HepG2 (cell line): ENCODE data around the gene CAPN15. TPM values are rescaled to one million over a fixed set of nuclear protein-coding genes. Genes with fewer than 3 reads are reported as not detected.

ENCODE experiments used
- ATAC-seq: fragments of 200-7000 bp; cut with Tn5 transposase; 3 replicates; pipeline ENCODE4 v1.9.1; 2020; ENCODE audit warnings: mild to moderate bottlenecking, moderate library complexity
- BruUV-seq: library from RNA; stranded (reverse); fragments of 400-500 nt; replicated peaks from 2 replicates; lab custom pipeline; 2021; lab: Mats Ljungman, UMichigan
- CTCF ChIA-PET: fragments of 300-600 bp; formaldehyde crosslinking; extraction: SDS; loops from one replicate; lab custom pipeline; 2021; ENCODE audit warnings: low total read pairs, inconsistent platforms, low intra/inter-chr PET ratio; lab: Yijun Ruan, JAX
- POLR2A ChIA-PET: fragments of 350-600 bp; sonication (Branson Sonifier 250); formaldehyde crosslinking; loops from one replicate; lab custom pipeline; 2020; ENCODE audit warnings: antibody characterized with exemption, inconsistent platforms; lab: Yijun Ruan, JAX
- DNase-seq: peaks from one replicate; pipeline ENCODE4 v3.0.0-alpha.2; 2015; ENCODE audit warnings: low spot score
- FAIRE-seq: peaks from 3 replicates; lab custom pipeline; 2011; peaks lifted over from hg19 to GRCh38; lab: Jason Lieb, UNC
- H2AFZ ChIP-seq: one replicate; pipeline ENCODE4 v1.6.1; 2011; ENCODE audit warnings: low read length, inconsistent platforms
- H3K27ac ChIP-seq: fragments of 300-600 bp; 3 replicates; pipeline ENCODE4 v1.8.0; 2011; ENCODE audit warnings: mixed run types, mild to moderate bottlenecking, mixed read lengths, low read length, inconsistent platforms; ENCODE audit not compliant: insufficient read depth; ENCODE audit errors: extremely low read length
- H3K27me3 ChIP-seq, 2 experiments: fragments of 200-600 bp in 1 of 2; 2 replicates in 1 of 2; 3 replicates in 1 of 2; pipeline versions ENCODE4 v1.6.0 to v1.8.0; 2011; ENCODE audit warnings: low read length in 2 of 2, mild to moderate bottlenecking in 2 of 2, moderate library complexity in 2 of 2, inconsistent platforms in 1 of 2; ENCODE audit not compliant: insufficient read depth in 2 of 2, control insufficient read depth in 1 of 2
- H3K36me3 ChIP-seq, 2 experiments: fragments of 200-600 bp in 1 of 2; replicated peaks in 1 of 2; 2 replicates in 1 of 2; 3 replicates in 1 of 2; pipeline versions ENCODE4 v1.5.1 to v1.8.0; 2011; ENCODE audit warnings: low read length in 2 of 2, inconsistent platforms in 1 of 2; ENCODE audit not compliant: insufficient read depth in 2 of 2, control insufficient read depth in 1 of 2
- H3K4me1 ChIP-seq: 2 replicates; pipeline ENCODE4 v1.5.1; 2012; ENCODE audit warnings: low read length, inconsistent platforms; ENCODE audit not compliant: insufficient read depth
- H3K4me2 ChIP-seq: 2 replicates; pipeline ENCODE4 v1.6.0; 2011; ENCODE audit warnings: low read depth, low read length, inconsistent platforms
- H3K4me3 ChIP-seq, 3 experiments: fragments of 200-600 bp in 1 of 3; sonication (generic), shearing (Covaris generic) in 1 of 3; replicated peaks in 1 of 3; 2 replicates each; pipeline ENCODE4 v1.5.1; 2011 to 2016; ENCODE audit warnings: low read length in 3 of 3, inconsistent platforms in 2 of 3, low read depth in 2 of 3, mild to moderate bottlenecking in 2 of 3, control low read depth in 1 of 3, mixed read lengths in 1 of 3; ENCODE audit not compliant: insufficient read depth in 1 of 3
- H3K79me2 ChIP-seq: one replicate; pipeline ENCODE4 v1.6.1; 2011; ENCODE audit warnings: low read length, inconsistent platforms; ENCODE audit not compliant: insufficient read depth
- H3K9ac ChIP-seq: 2 replicates; pipeline ENCODE4 v1.6.0; 2011; ENCODE audit warnings: mild to moderate bottlenecking, low read depth, low read length, inconsistent platforms; ENCODE audit not compliant: insufficient read depth
- H3K9me3 ChIP-seq: 2 replicates; pipeline ENCODE4 v1.5.1; 2012; ENCODE audit warnings: mild to moderate bottlenecking, low read length
- H4K20me1 ChIP-seq: 2 replicates; pipeline ENCODE4 v1.6.0; 2011; ENCODE audit warnings: inconsistent platforms, mild to moderate bottlenecking, low read length, moderate library complexity; ENCODE audit not compliant: insufficient read depth
- BRCA1 ChIP-seq: sonication (generic); formaldehyde crosslinking; IDR thresholded peaks from 2 replicates; pipeline ENCODE4 v1.4.0; 2020; ENCODE audit warnings: missing genetic modification reagents
- GABPA ChIP-seq, 2 experiments: IDR thresholded peaks; 2 replicates each; pipeline ENCODE4 v1.6.1; 2011 to 2016; ENCODE audit warnings: low read depth in 2 of 2, low read length in 1 of 2, missing biosample characterization in 1 of 2, missing genetic modification characterization in 1 of 2
- HDAC2 ChIP-seq: sonication (generic); formaldehyde crosslinking; IDR thresholded peaks from 2 replicates; pipeline ENCODE4 v1.4.0; 2020; ENCODE audit warnings: missing genetic modification reagents
- KDM2A ChIP-seq: sonication (generic); formaldehyde crosslinking; IDR thresholded peaks from 2 replicates; pipeline ENCODE4 v1.4.0; 2020; ENCODE audit warnings: low read depth, missing genetic modification reagents, borderline replicate concordance
- RNF2 ChIP-seq: fragments of 450-650 bp; conservative IDR thresholded peaks from 2 replicates; pipeline ENCODE4 v1.6.1; 2016; ENCODE audit warnings: low read depth
- SMARCC2 ChIP-seq: fragments of 450-650 bp; IDR thresholded peaks from 2 replicates; pipeline ENCODE4 v1.6.1; 2017; ENCODE audit warnings: antibody characterized with exemption, mild to moderate bottlenecking
- ZNF121 ChIP-seq: sonication (generic); formaldehyde crosslinking; IDR thresholded peaks from 2 replicates; pipeline ENCODE4 v1.5.0; 2020; ENCODE audit warnings: mild to moderate bottlenecking, missing genetic modification reagents
- ZNF33A ChIP-seq: sonication (generic); formaldehyde crosslinking; IDR thresholded peaks from 2 replicates; pipeline ENCODE4 v1.5.1; 2020; ENCODE audit warnings: missing genetic modification reagents, mild to moderate bottlenecking, moderate library complexity, borderline replicate concordance
- ZNF570 ChIP-seq: sonication (generic); formaldehyde crosslinking; IDR thresholded peaks from 2 replicates; pipeline ENCODE4 v1.4.0; 2020; ENCODE audit warnings: mild to moderate bottlenecking, missing genetic modification reagents, borderline replicate concordance
- WGBS: methylation state at CpG from one replicate; pipeline ENCODE4 v1.1.6; 2017; ENCODE audit warnings: low lambda C conversion rate; 5-methylcytosine and 5-hydroxymethylcytosine counted together
- in situ Hi-C: cut with HindIII; loops from 2 replicates; pipeline ENCODE4 v1.10.0; 2017; ENCODE audit warnings: low pct_unique_long_range_greater_than_20kb; ENCODE audit not compliant: extremely low pct_ligation_motif_present
- intact Hi-C: fragments of 100-400 bp; cut with micrococcal nuclease; formaldehyde crosslinking; loops from one replicate; pipeline ENCODE4 v1.10.0; 2022; ENCODE audit not compliant: unreplicated experiment
- polyA plus RNA-seq, 8 experiments: library from polyadenylated mRNA; depleted of rRNA in 3 of 8; stranded (reverse) in 7 of 8; unstranded in 1 of 8; fragments of >200 nt; fragmentation: Illumina TruSeq in 4 of 8; extraction: Trizol in 4 of 8; gene quantifications; 2 replicates each; pipeline versions ENCODE4 v1.2.1 to v1.2.3, GENCODE V29; 2011 to 2016; ENCODE audit warnings: low read depth in 4 of 8, missing spikeins in 1 of 8, mixed read lengths in 1 of 8; ENCODE audit not compliant: insufficient read depth in 1 of 8
- total RNA-seq, 5 experiments: library from RNA; depleted of rRNA; stranded (reverse); fragments of >200 nt; fragmentation: Illumina TruSeq; extraction: Trizol; gene quantifications; 2 replicates each; pipeline ENCODE4 v1.2.3, GENCODE V29; 2016; ENCODE audit warnings: low read depth in 1 of 5
- TF ChIP-seq, protein P1 (sequence below): sonication (generic); formaldehyde crosslinking; IDR thresholded peaks from 2 replicates; pipeline ENCODE4 v1.4.0; 2020; ENCODE audit warnings: missing genetic modification reagents, borderline replicate concordance
- TF ChIP-seq, protein P2 (sequence below): sonication (generic); formaldehyde crosslinking; IDR thresholded peaks from 2 replicates; pipeline ENCODE4 v1.4.0; 2020; ENCODE audit warnings: low read depth, missing genetic modification reagents

Gene CAPN15
- total and polyA plus RNA-seq, 2 of the 13 experiments (the other 11 are each of a cell fraction or from before 2014, with no cell fraction given): 14.9 to 24.5 TPM

DNA sequence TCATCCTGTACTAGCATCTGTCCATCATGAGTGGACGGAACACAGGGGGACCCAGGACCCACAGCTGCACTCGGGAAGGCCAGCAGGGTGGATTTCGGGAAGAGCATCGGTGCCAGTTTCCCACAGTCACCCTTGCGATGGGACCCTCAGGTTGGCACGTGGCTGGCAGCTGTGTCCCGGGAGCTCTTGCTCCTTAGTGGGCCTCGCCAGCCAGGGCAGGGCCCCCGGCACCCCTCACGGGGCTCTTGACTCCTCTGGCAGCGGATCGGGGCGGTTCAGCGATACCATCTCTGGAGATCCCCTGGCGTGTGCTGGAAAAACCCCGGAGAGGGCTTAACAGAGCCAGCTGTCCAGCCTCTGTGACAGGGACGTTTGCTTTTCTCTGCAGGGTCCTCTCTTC, 9.2 kb downstream of the CAPN15 start:
- in situ Hi-C loops: no loop called here
- FAIRE-seq: no peak
- H3K9me3 ChIP-seq: no peaks in the 10 kb centered on the region
- H3K27ac ChIP-seq: no peak overlapping the region
- peaks cover 62% of the 10 kb centered on the region for H3K79me2 ChIP-seq
- POLR2A ChIA-PET: interaction anchor here (1.3 kb wide), 1 partner anchor 184 kb away, joined by 3 read pairs; the partner anchor contains the start of gene ANTKMT
- H3K9ac ChIP-seq: no peak overlapping the region
- H2AFZ ChIP-seq: no peak overlapping the region
- BruUV-seq: no TSS peak
- intact Hi-C loops: no loop called here
- H3K27me3 ChIP-seq: no peaks in the 10 kb centered on the region
- ATAC-seq: no peak
- CTCF ChIA-PET: no interaction called here
- 93% methylated on average over 7 of the region's 17 CpGs for WGBS
- DNase-seq: no peak
- no peak overlapping the region for H3K4me3 ChIP-seq
- H3K36me3 ChIP-seq: peaks cover 13 to 19% of the 10 kb centered on the region in 2 experiments; a peak in 4 of 5 replicates
- no peak overlapping the region for H3K4me2 ChIP-seq
- TF ChIP-seq BRCA1 (CRISPR knock-in tag) (no peak), RNF2 (no peak), ZNF121 (CRISPR knock-in tag) (no peak), HDAC2 (CRISPR knock-in tag) (no peak), ZNF33A (CRISPR knock-in tag) (no peak), GABPA (IDR thresholded peaks at IDR 0.05; ENCODE audit: low read depth, low read length) (no peak), GABPA (CRISPR knock-in tag; IDR thresholded peaks at IDR 0.05; ENCODE audit: low read depth) (no peak), KDM2A (CRISPR knock-in tag) (no peak), SMARCC2 (no peak), ZNF570 (CRISPR knock-in tag) (no peak)
- TF ChIP-seq, protein P1, sequence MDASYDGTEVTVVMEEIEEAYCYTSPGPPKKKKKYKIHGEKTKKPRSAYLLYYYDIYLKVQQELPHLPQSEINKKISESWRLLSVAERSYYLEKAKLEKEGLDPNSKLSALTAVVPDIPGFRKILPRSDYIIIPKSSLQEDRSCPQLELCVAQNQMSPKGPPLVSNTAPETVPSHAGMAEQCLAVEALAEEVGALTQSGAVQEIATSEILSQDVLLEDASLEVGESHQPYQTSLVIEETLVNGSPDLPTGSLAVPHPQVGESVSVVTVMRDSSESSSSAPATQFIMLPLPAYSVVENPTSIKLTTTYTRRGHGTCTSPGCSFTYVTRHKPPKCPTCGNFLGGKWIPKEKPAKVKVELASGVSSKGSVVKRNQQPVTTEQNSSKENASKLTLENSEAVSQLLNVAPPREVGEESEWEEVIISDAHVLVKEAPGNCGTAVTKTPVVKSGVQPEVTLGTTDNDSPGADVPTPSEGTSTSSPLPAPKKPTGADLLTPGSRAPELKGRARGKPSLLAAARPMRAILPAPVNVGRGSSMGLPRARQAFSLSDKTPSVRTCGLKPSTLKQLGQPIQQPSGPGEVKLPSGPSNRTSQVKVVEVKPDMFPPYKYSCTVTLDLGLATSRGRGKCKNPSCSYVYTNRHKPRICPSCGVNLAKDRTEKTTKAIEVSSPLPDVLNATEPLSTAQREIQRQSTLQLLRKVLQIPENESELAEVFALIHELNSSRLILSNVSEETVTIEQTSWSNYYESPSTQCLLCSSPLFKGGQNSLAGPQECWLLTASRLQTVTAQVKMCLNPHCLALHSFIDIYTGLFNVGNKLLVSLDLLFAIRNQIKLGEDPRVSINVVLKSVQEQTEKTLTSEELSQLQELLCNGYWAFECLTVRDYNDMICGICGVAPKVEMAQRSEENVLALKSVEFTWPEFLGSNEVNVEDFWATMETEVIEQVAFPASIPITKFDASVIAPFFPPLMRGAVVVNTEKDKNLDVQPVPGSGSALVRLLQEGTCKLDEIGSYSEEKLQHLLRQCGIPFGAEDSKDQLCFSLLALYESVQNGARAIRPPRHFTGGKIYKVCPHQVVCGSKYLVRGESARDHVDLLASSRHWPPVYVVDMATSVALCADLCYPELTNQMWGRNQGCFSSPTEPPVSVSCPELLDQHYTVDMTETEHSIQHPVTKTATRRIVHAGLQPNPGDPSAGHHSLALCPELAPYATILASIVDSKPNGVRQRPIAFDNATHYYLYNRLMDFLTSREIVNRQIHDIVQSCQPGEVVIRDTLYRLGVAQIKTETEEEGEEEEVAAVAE: no peak
- TF ChIP-seq, protein P2, sequence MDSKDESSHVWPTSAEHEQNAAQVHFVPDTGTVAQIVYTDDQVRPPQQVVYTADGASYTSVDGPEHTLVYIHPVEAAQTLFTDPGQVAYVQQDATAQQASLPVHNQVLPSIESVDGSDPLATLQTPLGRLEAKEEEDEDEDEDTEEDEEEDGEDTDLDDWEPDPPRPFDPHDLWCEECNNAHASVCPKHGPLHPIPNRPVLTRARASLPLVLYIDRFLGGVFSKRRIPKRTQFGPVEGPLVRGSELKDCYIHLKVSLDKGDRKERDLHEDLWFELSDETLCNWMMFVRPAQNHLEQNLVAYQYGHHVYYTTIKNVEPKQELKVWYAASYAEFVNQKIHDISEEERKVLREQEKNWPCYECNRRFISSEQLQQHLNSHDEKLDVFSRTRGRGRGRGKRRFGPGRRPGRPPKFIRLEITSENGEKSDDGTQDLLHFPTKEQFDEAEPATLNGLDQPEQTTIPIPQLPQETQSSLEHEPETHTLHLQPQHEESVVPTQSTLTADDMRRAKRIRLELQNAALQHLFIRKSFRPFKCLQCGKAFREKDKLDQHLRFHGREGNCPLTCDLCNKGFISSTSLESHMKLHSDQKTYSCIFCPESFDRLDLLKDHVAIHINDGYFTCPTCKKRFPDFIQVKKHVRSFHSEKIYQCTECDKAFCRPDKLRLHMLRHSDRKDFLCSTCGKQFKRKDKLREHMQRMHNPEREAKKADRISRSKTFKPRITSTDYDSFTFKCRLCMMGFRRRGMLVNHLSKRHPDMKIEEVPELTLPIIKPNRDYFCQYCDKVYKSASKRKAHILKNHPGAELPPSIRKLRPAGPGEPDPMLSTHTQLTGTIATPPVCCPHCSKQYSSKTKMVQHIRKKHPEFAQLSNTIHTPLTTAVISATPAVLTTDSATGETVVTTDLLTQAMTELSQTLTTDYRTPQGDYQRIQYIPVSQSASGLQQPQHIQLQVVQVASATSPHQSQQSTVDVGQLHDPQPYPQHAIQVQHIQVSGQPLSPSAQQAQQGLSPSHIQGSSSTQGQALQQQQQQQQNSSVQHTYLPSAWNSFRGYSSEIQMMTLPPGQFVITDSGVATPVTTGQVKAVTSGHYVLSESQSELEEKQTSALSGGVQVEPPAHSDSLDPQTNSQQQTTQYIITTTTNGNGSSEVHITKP (CRISPR knock-in tag): no peak
- peaks cover 5% of the 10 kb centered on the region; the same call in 1 of the 2 replicates for H4K20me1 ChIP-seq
- H3K4me1 ChIP-seq: peaks cover 38% of the 10 kb centered on the region
